Upper lobe of left lung (tissue), 4 donors: ENCODE measurements around the gene ZNF618.

Experiments used
- CTCF ChIP-seq, 6 experiments: fragments of 450-650 bp in 4 of 6; fragments of 200-600 bp in 2 of 6; sonication (generic) in 2 of 6; IDR thresholded peaks; one replicate each; pipeline ENCODE4 v1.5.1; 2016 to 2019; ENCODE audit warnings: antibody characterized with exemption in 6 of 6
- EP300 ChIP-seq, 4 donors: sonication (generic); formaldehyde crosslinking; IDR thresholded peaks; one replicate each; pipeline ENCODE4 v1.5.1; 2017; ENCODE audit warnings: antibody characterized with exemption in 4 of 4, control low read depth in 2 of 4
- POLR2A ChIP-seq, 4 donors: fragments of 450-650 bp; IDR thresholded peaks; one replicate each; pipeline ENCODE4 v1.5.1; 2016 to 2017; ENCODE audit warnings: antibody characterized with exemption in 4 of 4, mild to moderate bottlenecking in 2 of 4
- POLR2AphosphoS5 ChIP-seq, 2 donors: sonication (generic); formaldehyde crosslinking; IDR thresholded peaks; one replicate each; pipeline ENCODE4 v1.5.1; 2017; ENCODE audit warnings: antibody characterized with exemption in 2 of 2

GRCh38 chr9:114050226-114050568, 174.1 kb downstream of the ZNF618 start:
- TF ChIP-seq CTCF (IDR thresholded peaks at IDR 0.05) (no peak), POLR2A (IDR thresholded peaks at IDR 0.05) (no peak), EP300 (IDR thresholded peaks at IDR 0.05) (no peak), POLR2AphosphoS5 (IDR thresholded peaks at IDR 0.05) (no peak)
